ENCODE measurements around the gene PLBD2. TPM values are rescaled to one million over a fixed set of nuclear protein-coding genes. Genes with fewer than 3 reads are reported as not detected.

Gene PLBD2
- total RNA-seq, 2 donors from 2014 or later = 17.8 to 18.4 TPM

DNA sequence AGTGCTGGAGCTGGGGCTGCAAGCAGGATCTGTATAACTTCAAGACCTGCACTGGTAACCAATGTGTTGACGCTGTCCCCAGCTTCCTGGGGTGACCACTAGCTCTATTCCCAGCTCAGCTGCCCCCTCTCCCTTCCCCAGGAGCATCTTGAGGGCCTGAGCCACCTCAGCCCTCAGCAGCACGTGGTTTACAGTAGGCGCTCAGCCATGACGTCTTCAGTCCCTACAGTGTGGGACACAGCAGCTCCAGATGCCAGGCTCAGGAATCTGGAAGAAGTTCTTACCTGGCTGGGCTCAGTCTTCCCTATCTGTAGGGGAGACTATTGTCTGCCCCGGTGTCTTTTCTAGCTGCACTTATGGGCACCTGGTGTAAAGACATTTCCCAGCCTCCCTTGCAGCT lies 36.7 kb downstream of the PLBD2 start:
- no peak for DNase-seq
- WGBS, 2 donors = 76 to 80% methylated on average over 1 to 5 of the region's 5 CpGs
- TF ChIP-seq, protein P1, sequence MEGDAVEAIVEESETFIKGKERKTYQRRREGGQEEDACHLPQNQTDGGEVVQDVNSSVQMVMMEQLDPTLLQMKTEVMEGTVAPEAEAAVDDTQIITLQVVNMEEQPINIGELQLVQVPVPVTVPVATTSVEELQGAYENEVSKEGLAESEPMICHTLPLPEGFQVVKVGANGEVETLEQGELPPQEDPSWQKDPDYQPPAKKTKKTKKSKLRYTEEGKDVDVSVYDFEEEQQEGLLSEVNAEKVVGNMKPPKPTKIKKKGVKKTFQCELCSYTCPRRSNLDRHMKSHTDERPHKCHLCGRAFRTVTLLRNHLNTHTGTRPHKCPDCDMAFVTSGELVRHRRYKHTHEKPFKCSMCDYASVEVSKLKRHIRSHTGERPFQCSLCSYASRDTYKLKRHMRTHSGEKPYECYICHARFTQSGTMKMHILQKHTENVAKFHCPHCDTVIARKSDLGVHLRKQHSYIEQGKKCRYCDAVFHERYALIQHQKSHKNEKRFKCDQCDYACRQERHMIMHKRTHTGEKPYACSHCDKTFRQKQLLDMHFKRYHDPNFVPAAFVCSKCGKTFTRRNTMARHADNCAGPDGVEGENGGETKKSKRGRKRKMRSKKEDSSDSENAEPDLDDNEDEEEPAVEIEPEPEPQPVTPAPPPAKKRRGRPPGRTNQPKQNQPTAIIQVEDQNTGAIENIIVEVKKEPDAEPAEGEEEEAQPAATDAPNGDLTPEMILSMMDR (IDR thresholded peaks at IDR 0.05) = no peak
- no peak for TF ChIP-seq POLR2A (IDR thresholded peaks at IDR 0.05)
- no peak for ATAC-seq
- Histone ChIP-seq H3K4me3 (no peak overlapping the region), H3K27me3 (peaks cover 0 to 7% of the 10 kb centered on the region in 2 donors), H3K4me1 (no peaks in the 10 kb centered on the region), H3K27ac (no peak overlapping the region), H3K36me3 (replicated peaks in 1 of 2; ENCODE audit: insufficient read depth in 1 of 2, low read depth in 2 of 2) (peaks cover 0 to 3% of the 10 kb centered on the region in 2 donors), H3K9me3 (no peaks in the 10 kb centered on the region)
- intact Hi-C loops (cut with DNase I) = no loop called here

DNA sequence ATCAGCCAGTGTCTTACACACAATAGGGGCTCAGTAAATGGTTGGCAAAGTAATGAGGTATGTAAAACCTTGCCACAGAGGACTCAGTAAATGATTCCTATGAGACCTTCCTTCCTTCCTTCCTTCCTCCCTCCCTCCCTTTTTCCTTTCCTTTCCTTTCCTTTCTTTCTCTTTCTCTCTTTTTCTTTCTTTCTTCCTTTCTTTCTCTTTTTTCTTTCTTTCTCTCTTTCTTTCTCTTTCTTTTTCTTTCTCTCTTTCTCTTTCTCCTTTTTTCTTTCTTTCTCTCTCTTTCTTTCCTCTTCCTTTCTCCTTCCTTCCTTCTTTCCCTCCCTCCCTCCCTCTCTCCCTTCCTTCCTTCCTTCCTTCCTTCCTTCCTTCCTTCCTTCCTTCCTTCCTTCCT lies 37.8 kb downstream of the PLBD2 start:
- intact Hi-C loops (cut with DNase I) = no loop called here
- no peak overlapping the region for H3K4me3 ChIP-seq
- no peaks in the 10 kb centered on the region for H3K9me3 ChIP-seq
- H3K4me1 ChIP-seq = no peaks in the 10 kb centered on the region
- DNase-seq (no peak), ATAC-seq (no peak)
- H3K27me3 ChIP-seq = peaks cover 0 to 7% of the 10 kb centered on the region in 2 donors
- H3K36me3 ChIP-seq (replicated peaks in 1 of 2; ENCODE audit: insufficient read depth in 1 of 2, low read depth in 2 of 2) = no peaks in the 10 kb centered on the region
- TF ChIP-seq, protein P1 (IDR thresholded peaks at IDR 0.05) = no peak
- TF ChIP-seq POLR2A (IDR thresholded peaks at IDR 0.05) = no peak
- no peak overlapping the region for H3K27ac ChIP-seq

DNA sequence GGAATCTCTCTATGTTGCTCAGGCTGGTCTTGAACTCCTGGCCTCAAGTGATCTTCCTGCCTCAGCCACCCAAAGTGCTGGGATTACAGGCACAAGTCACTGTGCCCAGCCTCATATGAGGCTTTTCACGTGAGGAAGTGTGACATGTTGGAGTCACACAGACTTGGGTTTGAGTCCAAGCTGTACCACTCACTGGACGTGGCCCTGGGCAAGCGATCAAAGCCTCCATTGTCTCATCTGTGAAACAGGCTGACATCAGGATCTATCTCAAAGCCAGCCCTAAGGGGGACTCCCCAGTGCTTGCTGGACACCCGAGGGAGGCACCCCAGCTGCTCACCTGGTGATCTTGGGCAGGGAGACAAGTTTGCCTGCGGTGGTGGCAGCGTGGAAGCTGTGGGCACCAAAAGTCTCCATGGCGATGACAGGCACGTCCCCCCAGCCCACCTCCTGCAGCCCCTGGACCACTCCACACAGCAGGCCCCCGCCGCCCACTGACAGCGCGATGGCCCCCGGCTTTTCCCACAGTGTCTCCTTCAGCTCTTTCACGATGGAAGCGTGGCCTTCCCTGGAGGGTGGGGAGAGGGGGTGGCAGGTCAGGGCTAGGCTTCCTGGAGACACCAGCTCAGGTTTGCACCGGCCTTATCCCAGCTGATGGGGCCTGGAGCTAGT lies 38.6 kb downstream of the PLBD2 start:
- WGBS, 2 donors = 43 to 44% methylated on average over 6 to 16 of the region's 16 CpGs
- no peak for ATAC-seq

DNA sequence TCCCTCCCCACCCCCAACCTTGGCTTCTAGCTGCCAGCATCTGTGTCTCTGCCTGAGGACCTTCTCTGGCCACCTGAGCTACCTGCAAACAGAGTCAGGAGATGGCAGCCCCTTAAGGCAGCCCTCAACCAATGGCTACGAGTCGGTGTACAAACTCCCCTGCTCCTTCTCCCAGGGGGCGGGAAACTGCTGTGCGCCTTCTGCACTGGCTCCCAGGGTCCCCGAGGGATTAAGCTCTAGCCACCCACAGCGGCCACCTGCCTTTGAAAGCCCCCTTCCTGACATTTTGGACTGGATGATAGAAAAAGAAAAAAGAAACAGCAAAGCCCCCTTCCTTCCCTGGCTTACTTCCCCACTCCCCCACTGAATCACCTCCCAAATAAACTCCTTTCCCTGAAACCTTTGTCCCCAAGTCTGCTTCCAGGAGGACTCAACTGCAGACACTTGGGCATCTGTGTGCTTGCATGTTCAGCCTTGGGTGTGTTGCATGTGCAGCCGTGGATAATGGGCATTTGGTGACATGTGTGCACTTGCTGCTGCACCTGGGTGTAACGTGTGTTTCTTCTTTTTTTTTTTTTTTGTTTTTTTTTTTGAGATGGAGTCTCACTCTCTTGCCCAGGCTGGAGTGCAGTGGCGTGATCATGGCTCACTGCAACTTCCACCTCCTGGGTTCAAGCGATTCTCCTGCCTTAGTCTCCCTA lies 39.3 kb downstream of the PLBD2 start:
- DNase-seq (no peak), ATAC-seq (no peak)
- Histone ChIP-seq H3K27ac (no peak overlapping the region), H3K4me3 (no peak overlapping the region), H3K27me3 (peaks cover 0 to 7% of the 10 kb centered on the region in 2 donors), H3K4me1 (no peaks in the 10 kb centered on the region), H3K9me3 (no peaks in the 10 kb centered on the region), H3K36me3 (replicated peaks in 1 of 2; ENCODE audit: insufficient read depth in 1 of 2, low read depth in 2 of 2) (no peaks in the 10 kb centered on the region)
- 26 to 31% methylated on average over 9 to 10 of the region's 10 CpGs for WGBS, 2 donors
- no peak for TF ChIP-seq POLR2A (IDR thresholded peaks at IDR 0.05)
- TF ChIP-seq, protein P1 (IDR thresholded peaks at IDR 0.05) = no peak
- intact Hi-C loops (cut with DNase I) = no loop called here

More for the DNA sequence above, 38.6 kb downstream of the PLBD2 start:
- DNase-seq = no peak
- Histone ChIP-seq H3K27ac (no peak overlapping the region), H3K9me3 (no peaks in the 10 kb centered on the region), H3K27me3 (peaks cover 0 to 7% of the 10 kb centered on the region in 2 donors), H3K4me3 (no peak overlapping the region), H3K4me1 (no peaks in the 10 kb centered on the region), H3K36me3 (replicated peaks in 1 of 2; ENCODE audit: insufficient read depth in 1 of 2, low read depth in 2 of 2) (no peaks in the 10 kb centered on the region)
- TF ChIP-seq, protein P1 (IDR thresholded peaks at IDR 0.05) = no peak
- TF ChIP-seq POLR2A (IDR thresholded peaks at IDR 0.05) = no peak
- intact Hi-C loops (cut with DNase I) = no loop called here

All from body of pancreas (tissue), 4 donors.